Thoracic aorta (tissue), 2 donors: ENCODE results near the gene NUDT12. TPM values are rescaled to one million over a fixed set of nuclear protein-coding genes. Genes with fewer than 3 reads are reported as not detected.

Experiments used
- ATAC-seq: fragments of 150-250 bp; one replicate; pipeline ENCODE4 v1.8.0; 2017; ENCODE audit warnings: low read depth; ENCODE audit not compliant: insufficient number of reproducible peaks, low FRiP score
- DNase-seq: peaks from one replicate; pipeline ENCODE4 v3.0.0-alpha.2; 2020; ENCODE audit warnings: low spot score
- H3K27ac ChIP-seq, 2 donors: fragments of 200-600 bp; sonication (generic); 1 replicate in 1 of 2; 2 replicates in 1 of 2; pipeline ENCODE4 v1.5.1; 2016; ENCODE audit warnings: mild to moderate bottlenecking in 2 of 2, moderate library complexity in 2 of 2
- H3K27me3 ChIP-seq: fragments of 200-600 bp; sonication (generic); replicated peaks from 2 replicates; pipeline ENCODE4 v1.6.0; 2016; ENCODE audit warnings: mild to moderate bottlenecking; ENCODE audit not compliant: insufficient read depth
- H3K36me3 ChIP-seq: fragments of 200-600 bp; sonication (generic); one replicate; pipeline ENCODE4 v1.5.1; 2016
- H3K4me1 ChIP-seq, 2 donors: fragments of 200-600 bp; sonication (generic); 1 replicate in 1 of 2; 2 replicates in 1 of 2; pipeline versions ENCODE4 v1.5.1 to v1.6.0; 2016; ENCODE audit warnings: low read depth in 2 of 2, mild to moderate bottlenecking in 1 of 2; ENCODE audit not compliant: control insufficient read depth in 1 of 2
- H3K4me3 ChIP-seq: fragments of 200-600 bp; sonication (generic); 2 replicates; pipeline ENCODE4 v1.5.1; 2016; ENCODE audit warnings: mild to moderate bottlenecking
- H3K9me3 ChIP-seq: fragments of 200-600 bp; sonication (generic); 2 replicates; pipeline ENCODE4 v1.5.1; 2016
- CTCF ChIP-seq: fragments of 200-600 bp; sonication (generic); IDR thresholded peaks from one replicate; pipeline ENCODE4 v1.5.1; 2019; ENCODE audit warnings: antibody characterized with exemption
- total RNA-seq, 2 donors: library from RNA; depleted of rRNA; stranded (reverse); fragments of >200 nt; gene quantifications; one replicate each; pipeline versions ENCODE4 v1.1.0 to v1.2.3, GENCODE V29; 2016

NUDT12 gene
- total RNA-seq, 2 donors from 2014 or later, result 6.1 to 8.7 TPM

GRCh38 chr5:103514371-103514770 is 48.2 kb downstream of the NUDT12 start:
- H3K4me1 ChIP-seq, result no peaks in the 10 kb centered on the region
- H3K36me3 ChIP-seq, result no peaks in the 10 kb centered on the region
- H3K27me3 ChIP-seq, result no peaks in the 10 kb centered on the region
- ATAC-seq, result no peak
- no peak overlapping the region for H3K4me3 ChIP-seq
- no peak overlapping the region for H3K27ac ChIP-seq
- DNase-seq, result no peak
- H3K9me3 ChIP-seq, result no peaks in the 10 kb centered on the region
- no peak for TF ChIP-seq CTCF

- DNase-seq, result no peak
- H3K27me3 ChIP-seq, result no peaks in the 10 kb centered on the region
- no peak for TF ChIP-seq CTCF
- no peak overlapping the region for H3K4me3 ChIP-seq
- H3K27ac ChIP-seq, result no peak overlapping the region
- no peaks in the 10 kb centered on the region for H3K9me3 ChIP-seq
- H3K36me3 ChIP-seq, result no peaks in the 10 kb centered on the region
- no peak for ATAC-seq
- no peaks in the 10 kb centered on the region for H3K4me1 ChIP-seq
These were observed 48.9 kb downstream of the NUDT12 start for GRCh38 chr5:103513701-103514100.

GRCh38 chr5:103512500-103512899 is 50.1 kb downstream of the NUDT12 start:
- no peak for DNase-seq
- TF ChIP-seq CTCF, result no peak
- no peaks in the 10 kb centered on the region for H3K27me3 ChIP-seq
- no peak for ATAC-seq
- H3K36me3 ChIP-seq, result no peaks in the 10 kb centered on the region
- H3K9me3 ChIP-seq, result no peaks in the 10 kb centered on the region
- H3K27ac ChIP-seq, result no peak overlapping the region
- H3K4me1 ChIP-seq, result no peaks in the 10 kb centered on the region
- H3K4me3 ChIP-seq, result no peak overlapping the region

- TF ChIP-seq CTCF, result no peak
- DNase-seq (no peak), ATAC-seq (no peak)
- H3K4me3 ChIP-seq, result no peak overlapping the region
- no peaks in the 10 kb centered on the region for H3K4me1 ChIP-seq
- no peaks in the 10 kb centered on the region for H3K36me3 ChIP-seq
- peaks cover 4% of the 10 kb centered on the region for H3K9me3 ChIP-seq
- no peak overlapping the region for H3K27ac ChIP-seq
- no peaks in the 10 kb centered on the region for H3K27me3 ChIP-seq
These were observed 51.1 kb downstream of the NUDT12 start for GRCh38 chr5:103511554-103511885.

- H3K36me3 ChIP-seq, result no peaks in the 10 kb centered on the region
- peaks cover 7% of the 10 kb centered on the region for H3K9me3 ChIP-seq
- no peak for TF ChIP-seq CTCF
- no peak overlapping the region for H3K27ac ChIP-seq
- ATAC-seq, result no peak
- no peaks in the 10 kb centered on the region for H3K4me1 ChIP-seq
- no peak for DNase-seq
- H3K4me3 ChIP-seq, result no peak overlapping the region
- no peaks in the 10 kb centered on the region for H3K27me3 ChIP-seq
These were observed 51.6 kb downstream of the NUDT12 start for GRCh38 chr5:103510851-103511553.
